Measurements from ENCODE around the gene SIDT2. TPM values are rescaled to one million over a fixed set of nuclear protein-coding genes. Genes with fewer than 3 reads are reported as not detected.

Gene SIDT2
- total and polyA plus RNA-seq, 3 donors from 2014 or later = 69.5 to 129 (median 93.8) TPM

DNA sequence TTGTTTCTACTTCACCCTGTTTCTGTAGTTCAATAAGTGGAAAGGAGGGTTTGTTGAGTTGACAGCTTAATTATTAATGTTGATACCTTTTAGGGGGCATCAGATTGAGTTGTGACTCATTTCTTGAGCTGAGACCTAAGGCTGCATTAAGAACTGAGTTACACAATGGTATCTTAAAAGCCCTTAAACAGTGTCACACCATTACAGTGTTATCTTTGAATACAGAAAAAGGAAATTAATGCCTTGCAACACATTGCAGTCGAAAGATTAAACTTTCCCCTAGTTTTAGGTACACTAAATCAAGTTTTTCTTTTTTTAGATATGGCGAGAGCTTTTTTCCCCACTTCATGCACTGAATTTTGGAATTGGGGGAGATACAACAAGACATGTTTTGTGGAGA is 17.7 kb upstream of the SIDT2 start:
- H3K27ac ChIP-seq = no peak overlapping the region
- DNase-seq = no peak
- TF ChIP-seq, protein P1, sequence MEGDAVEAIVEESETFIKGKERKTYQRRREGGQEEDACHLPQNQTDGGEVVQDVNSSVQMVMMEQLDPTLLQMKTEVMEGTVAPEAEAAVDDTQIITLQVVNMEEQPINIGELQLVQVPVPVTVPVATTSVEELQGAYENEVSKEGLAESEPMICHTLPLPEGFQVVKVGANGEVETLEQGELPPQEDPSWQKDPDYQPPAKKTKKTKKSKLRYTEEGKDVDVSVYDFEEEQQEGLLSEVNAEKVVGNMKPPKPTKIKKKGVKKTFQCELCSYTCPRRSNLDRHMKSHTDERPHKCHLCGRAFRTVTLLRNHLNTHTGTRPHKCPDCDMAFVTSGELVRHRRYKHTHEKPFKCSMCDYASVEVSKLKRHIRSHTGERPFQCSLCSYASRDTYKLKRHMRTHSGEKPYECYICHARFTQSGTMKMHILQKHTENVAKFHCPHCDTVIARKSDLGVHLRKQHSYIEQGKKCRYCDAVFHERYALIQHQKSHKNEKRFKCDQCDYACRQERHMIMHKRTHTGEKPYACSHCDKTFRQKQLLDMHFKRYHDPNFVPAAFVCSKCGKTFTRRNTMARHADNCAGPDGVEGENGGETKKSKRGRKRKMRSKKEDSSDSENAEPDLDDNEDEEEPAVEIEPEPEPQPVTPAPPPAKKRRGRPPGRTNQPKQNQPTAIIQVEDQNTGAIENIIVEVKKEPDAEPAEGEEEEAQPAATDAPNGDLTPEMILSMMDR (IDR thresholded peaks at IDR 0.05) = no peak
- no peak for TF ChIP-seq POLR2A (IDR thresholded peaks at IDR 0.05)
- no peaks in the 10 kb centered on the region for H3K36me3 ChIP-seq (ENCODE audit: low read depth, missing control alignments)
- WGBS, 2 donors = 70 to 74% methylated on average over 2 of the region's 2 CpGs
- no peaks in the 10 kb centered on the region for H3K4me1 ChIP-seq
- intact Hi-C loops (cut with DNase I; ENCODE audit: low total_unique reads) = no loop called here
- H3K4me3 ChIP-seq = no peak overlapping the region
- H3K27me3 ChIP-seq = no peaks in the 10 kb centered on the region
- H3K9me3 ChIP-seq = no peaks in the 10 kb centered on the region

DNA sequence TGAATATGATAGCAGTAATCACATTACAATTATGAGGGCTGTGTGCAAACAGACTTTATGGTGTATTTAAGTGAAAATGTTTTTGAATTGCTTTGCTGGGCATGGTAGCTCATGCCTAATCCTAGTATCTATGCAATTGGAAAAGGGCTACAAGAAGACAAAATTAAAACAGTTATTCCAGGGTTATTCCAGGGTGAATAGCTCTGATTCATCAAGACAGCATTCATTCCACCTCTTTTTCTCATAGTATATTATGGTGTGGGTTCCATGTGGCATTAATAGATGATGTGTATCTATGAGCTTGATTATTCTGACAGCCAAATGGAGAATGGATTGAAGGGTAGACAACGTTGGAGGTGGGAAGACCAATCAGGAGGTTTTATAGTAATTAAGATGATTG is 12.1 kb upstream of the SIDT2 start:
- Histone ChIP-seq H3K27me3 (no peaks in the 10 kb centered on the region), H3K27ac (no peak overlapping the region), H3K36me3 (ENCODE audit: low read depth, missing control alignments) (no peaks in the 10 kb centered on the region), H3K4me3 (no peak overlapping the region), H3K9me3 (no peaks in the 10 kb centered on the region), H3K4me1 (peaks cover 1% of the 10 kb centered on the region)
- intact Hi-C loops (cut with DNase I; ENCODE audit: low total_unique reads) = no loop called here
- TF ChIP-seq POLR2A (IDR thresholded peaks at IDR 0.05) = no peak
- TF ChIP-seq, protein P1 (IDR thresholded peaks at IDR 0.05) = no peak
- WGBS, 2 donors = 67 to 68% methylated on average over 1 of the region's 1 CpG
- no peak for DNase-seq

DNA sequence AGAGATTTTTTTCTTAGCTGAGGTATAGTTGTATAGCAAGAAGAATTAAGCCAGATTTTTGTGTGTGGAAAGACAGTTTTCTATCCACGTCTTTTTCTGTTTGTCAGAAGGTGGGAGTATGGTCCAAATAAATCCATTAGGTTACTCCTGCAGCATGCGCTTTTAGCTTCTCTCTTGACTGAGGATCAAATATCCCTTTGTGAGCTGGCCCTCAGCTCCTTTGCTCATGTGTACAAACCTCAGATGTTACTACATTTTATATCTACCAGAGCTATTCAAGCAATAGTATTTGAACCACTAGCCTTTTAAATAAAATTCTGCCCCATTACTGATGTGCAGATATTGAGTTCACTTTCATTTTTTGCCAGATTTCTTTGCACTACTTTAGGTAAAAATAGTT is 8.8 kb upstream of the SIDT2 start:
- no peak for DNase-seq
- no peaks in the 10 kb centered on the region for H3K27me3 ChIP-seq
- no peaks in the 10 kb centered on the region for H3K36me3 ChIP-seq (ENCODE audit: low read depth, missing control alignments)
- no peak overlapping the region for H3K27ac ChIP-seq
- no peak overlapping the region for H3K4me3 ChIP-seq
- TF ChIP-seq, protein P1 (IDR thresholded peaks at IDR 0.05) = no peak
- TF ChIP-seq POLR2A (IDR thresholded peaks at IDR 0.05) = no peak
- no peaks in the 10 kb centered on the region for H3K9me3 ChIP-seq
- peaks cover 17% of the 10 kb centered on the region for H3K4me1 ChIP-seq
- intact Hi-C loops (cut with DNase I; ENCODE audit: low total_unique reads) = no loop called here
- WGBS, 2 donors = 67 to 79% methylated on average over 2 of the region's 2 CpGs

DNA sequence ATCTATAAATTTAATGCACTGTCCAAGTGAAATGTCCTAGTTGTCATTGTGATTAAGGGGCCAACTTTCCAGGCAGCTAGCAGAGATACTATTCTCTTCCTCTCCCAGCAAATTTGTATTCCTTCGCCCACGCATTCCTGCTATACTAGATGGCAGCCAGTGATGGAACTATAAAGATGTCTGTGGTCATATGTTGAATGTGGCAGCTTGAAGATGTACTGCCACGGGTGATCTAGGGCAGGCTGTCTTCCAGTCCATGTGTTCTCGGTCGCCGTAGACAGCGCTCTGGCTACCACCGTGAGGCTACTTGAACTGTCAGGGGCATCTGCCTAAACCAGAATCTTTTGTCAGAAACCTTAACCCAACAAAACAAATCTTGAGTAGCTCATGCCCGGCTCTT is 8.3 kb upstream of the SIDT2 start:
- WGBS, 2 donors = 79 to 80% methylated on average over 9 of the region's 9 CpGs
- no peaks in the 10 kb centered on the region for H3K9me3 ChIP-seq
- no peak for TF ChIP-seq POLR2A (IDR thresholded peaks at IDR 0.05)
- TF ChIP-seq, protein P1 (IDR thresholded peaks at IDR 0.05) = no peak
- no peak overlapping the region for H3K4me3 ChIP-seq
- intact Hi-C loops (cut with DNase I; ENCODE audit: low total_unique reads) = no loop called here
- no peak overlapping the region for H3K27ac ChIP-seq
- DNase-seq = no peak
- H3K4me1 ChIP-seq = peaks cover 17% of the 10 kb centered on the region
- H3K27me3 ChIP-seq = no peaks in the 10 kb centered on the region
- H3K36me3 ChIP-seq (ENCODE audit: low read depth, missing control alignments) = no peaks in the 10 kb centered on the region

DNA sequence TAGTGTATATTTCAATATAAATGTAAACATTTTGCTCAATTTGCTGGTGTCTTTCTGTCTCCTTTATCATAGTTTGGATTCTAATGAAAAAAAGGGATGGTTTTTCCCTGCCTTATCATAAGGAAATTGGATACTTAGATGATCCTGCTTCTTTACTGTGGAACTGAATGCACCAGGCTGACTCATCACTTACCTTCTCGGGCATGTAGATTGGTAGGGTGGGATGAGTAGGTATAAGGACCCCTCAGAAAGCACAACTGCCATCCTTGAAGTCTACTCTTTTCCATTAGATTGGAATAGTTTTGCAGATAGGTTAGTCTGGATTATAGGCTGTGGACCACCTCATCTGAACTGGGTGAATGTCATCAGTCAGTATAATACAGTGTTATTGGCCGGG is 7.5 kb upstream of the SIDT2 start:
- WGBS, 2 donors = 56 to 72% methylated on average over 2 of the region's 2 CpGs
- no peak overlapping the region for H3K4me3 ChIP-seq
- no peak for DNase-seq
- intact Hi-C loops (cut with DNase I; ENCODE audit: low total_unique reads) = no loop called here
- H3K4me1 ChIP-seq = peaks cover 17% of the 10 kb centered on the region
- H3K27me3 ChIP-seq = no peaks in the 10 kb centered on the region
- TF ChIP-seq POLR2A (IDR thresholded peaks at IDR 0.05) = no peak
- TF ChIP-seq, protein P1 (IDR thresholded peaks at IDR 0.05) = no peak
- peak overlapping the region in 1 of 2 donors; percentile 65 for H3K27ac ChIP-seq
- no peaks in the 10 kb centered on the region for H3K9me3 ChIP-seq
- H3K36me3 ChIP-seq (ENCODE audit: low read depth, missing control alignments) = no peaks in the 10 kb centered on the region

Measured in testis (tissue), 3 donors.